Measurements from ENCODE around the gene GNS. TPM values are rescaled to one million over a fixed set of nuclear protein-coding genes. Genes with fewer than 3 reads are reported as not detected.
A peak's percentile ranks its signal among the peaks of the same experiment; 100 is the strongest.

GNS gene
- total RNA-seq, 1 experiment from 2014 or later = 26.0 TPM

GRCh38 chr12:64670919-64671639 is 88.1 kb downstream of the GNS start:
- Histone ChIP-seq H3K79me1 (ENCODE audit: insufficient read depth, low read depth, low read length, poor library complexity, severe bottlenecking) (peaks cover 6% of the 10 kb centered on the region), H2BK12ac (ENCODE audit: insufficient read length, low read depth, low read length) (no peak overlapping the region), H3T11ph (ENCODE audit: low read length) (no peak overlapping the region), H2BK5ac (ENCODE audit: insufficient read length, low read length) (no peak overlapping the region), H4K5ac (ENCODE audit: insufficient read length, low read depth, low read length) (no peak overlapping the region), H3K23me2 (ENCODE audit: insufficient read length, low read depth, low read length, poor library complexity, severe bottlenecking) (no peaks in the 10 kb centered on the region), H2AK5ac (ENCODE audit: insufficient read length, low read length) (no peak overlapping the region), H3K18ac (ENCODE audit: insufficient read length, low read depth, low read length) (no peak overlapping the region), H3K9me3 (ENCODE audit: control insufficient read depth, low read depth, low read length) (no peaks in the 10 kb centered on the region), H3K4ac (ENCODE audit: low read depth, low read length) (no peak overlapping the region), H3K27ac (ENCODE audit: insufficient read length, low read depth, low read length) (no peak overlapping the region), H3K9ac (ENCODE audit: extremely low read depth, insufficient read length, low read length) (no peak overlapping the region), H3K4me1 (ENCODE audit: insufficient read depth, low read length) (peaks cover 23% of the 10 kb centered on the region), H3K27me3 (ENCODE audit: insufficient read depth, low read length) (no peaks in the 10 kb centered on the region), H3K23ac (ENCODE audit: insufficient read length, low read depth, low read length) (no peak overlapping the region), H2BK20ac (ENCODE audit: low read depth, low read length, poor library complexity, severe bottlenecking) (no peak overlapping the region), H3K14ac (ENCODE audit: insufficient read depth, low read length) (no peak overlapping the region), H3K4me2 (ENCODE audit: insufficient read depth, insufficient read length, low read length) (no peak overlapping the region), H4K91ac (ENCODE audit: insufficient read length, low read depth, low read length) (no peak overlapping the region), H2AFZ (ENCODE audit: low read length) (no peak overlapping the region), H4K20me1 (ENCODE audit: control insufficient read depth, insufficient read depth, insufficient read length) (no peaks in the 10 kb centered on the region), H3K56ac (ENCODE audit: insufficient read length, low read depth, low read length) (no peak overlapping the region), H3K79me2 (ENCODE audit: insufficient read depth, low read length) (peaks cover 12% of the 10 kb centered on the region; the same call in 1 of the 2 replicates), H2BK15ac (ENCODE audit: low read depth, low read length) (no peak overlapping the region), H4K8ac (replicated peaks; ENCODE audit: insufficient read length, low read depth, low read length) (no peak overlapping the region), H2BK120ac (ENCODE audit: low read depth, low read length, poor library complexity, severe bottlenecking) (no peak overlapping the region)
- DNase-seq = no peak
- Mint-ChIP-seq H3K4me1 (peaks cover 68 to 83% of the 10 kb centered on the region in 2 experiments), H3K36me3 (ENCODE audit: insufficient read depth in 1 of 3, low read depth in 3 of 3) (no peaks in the 10 kb centered on the region; a peak in 1 of 7 replicates), H3K27ac (peak overlapping the region in 2 of 3 experiments; percentile 8 to 77; a peak in 3 of 7 replicates), H3K4me3 (no peak overlapping the region), H3K9me3 (no peaks in the 10 kb centered on the region), H3K27me3 (ENCODE audit: low read depth) (no peaks in the 10 kb centered on the region)
- no CpG with 5 or more reads among the region's 8 CpGs for WGBS (ENCODE audit: extremely low coverage, insufficient read length, low lambda C conversion rate)
- no peak for TF ChIP-seq CTCF (conservative IDR thresholded peaks at IDR 0.05)
